ENCODE data around the gene IFNK. TPM values are rescaled to one million over a fixed set of nuclear protein-coding genes. Genes with fewer than 3 reads are reported as not detected.

The IFNK gene
- polyA plus RNA-seq, 1 of the 3 experiments (the other 2 are of a cell fraction) = not detected

DNA sequence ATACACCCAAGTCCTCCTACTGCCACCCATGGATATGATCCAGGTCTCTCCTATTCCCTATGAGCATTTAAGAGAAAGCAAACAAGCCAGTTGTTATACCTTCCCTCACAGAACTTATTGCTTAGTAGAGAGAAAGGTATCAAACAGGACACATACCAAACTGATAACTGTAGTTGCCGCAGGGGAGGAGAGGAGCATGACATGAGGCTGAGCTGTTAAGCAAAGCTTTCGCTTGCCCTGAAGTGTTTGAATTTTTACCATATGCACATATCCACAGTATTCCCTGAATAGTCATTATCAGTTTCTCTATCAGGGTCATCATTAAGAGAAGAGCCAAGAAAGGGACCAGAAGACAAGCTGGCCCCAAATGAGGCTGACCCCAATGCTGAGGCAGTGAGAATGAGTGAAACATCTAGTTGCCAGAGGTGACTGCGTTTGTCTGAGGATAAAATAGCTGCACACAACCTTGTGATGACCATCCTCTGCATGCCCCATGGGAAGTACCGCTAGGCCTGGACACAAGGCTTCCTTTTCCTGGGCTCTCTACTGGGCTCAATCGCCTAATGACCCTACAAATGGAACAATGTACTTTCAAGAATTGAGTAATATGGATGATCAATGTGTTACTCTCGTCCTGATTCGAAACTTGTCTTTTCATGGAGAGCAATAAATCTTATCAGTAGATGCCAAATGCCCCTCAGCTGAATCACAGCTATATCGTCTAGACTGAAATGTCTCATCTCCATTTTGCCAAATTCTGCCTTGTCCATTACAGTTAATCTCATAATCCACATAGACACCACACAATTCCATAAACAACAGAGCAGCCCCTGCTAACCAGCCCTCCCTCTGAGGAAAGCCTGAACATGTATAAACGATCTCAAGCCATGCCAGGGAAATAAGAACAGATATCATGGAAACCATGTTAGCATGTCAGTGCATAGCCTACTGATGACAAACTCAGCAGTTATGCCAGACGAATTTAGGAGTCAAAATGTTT is 4.3 kb upstream of the IFNK start:
- POLR2A ChIA-PET = no interaction called here
- peaks cover 0 to 2% of the 10 kb centered on the region in 2 experiments; a peak in 1 of 4 replicates for H3K4me1 ChIP-seq (ENCODE audit: control insufficient read depth in 1 of 2, insufficient read depth in 2 of 2, low read depth in 1 of 2, low read length in 1 of 2)
- peak overlapping the region; percentile 19 for H3K4me2 ChIP-seq
- no peaks in the 10 kb centered on the region for H3K9me3 ChIP-seq
- DNase-seq = no peak
- no peaks in the 10 kb centered on the region for H3K36me3 ChIP-seq (replicated peaks in 1 of 2; ENCODE audit: control insufficient read depth in 1 of 2, insufficient read depth in 2 of 2, low read length in 1 of 2)
- CTCF ChIA-PET = interaction anchor here (2.1 kb wide), 1 partner anchor 10 kb away, joined by 11 read pairs; the partner anchor contains the start of gene MOB3B
- H2AFZ ChIP-seq (ENCODE audit: low read depth) = no peak overlapping the region
- peak overlapping the region in 1 of 2 experiments; percentile 69; a peak in 2 of 4 replicates for H3K27ac ChIP-seq (ENCODE audit: low read depth in 2 of 2, low read length in 1 of 2)
- WGBS (ENCODE audit: low lambda C conversion rate) = 20% methylated on average over 10 of the region's 10 CpGs
- no peaks in the 10 kb centered on the region for H3K27me3 ChIP-seq (ENCODE audit: insufficient read depth)
- H4K20me1 ChIP-seq (ENCODE audit: insufficient read depth) = no peaks in the 10 kb centered on the region
- peak overlapping the region; percentile 29; the same call in 1 of the 2 replicates for H3K9ac ChIP-seq
- no peak overlapping the region for H3K4me3 ChIP-seq (ENCODE audit: low read depth in 2 of 2, low read length in 1 of 2)
- no peaks in the 10 kb centered on the region for H3K9me2 ChIP-seq
- TF ChIP-seq FOXJ3 (CRISPR knock-in tag; IDR thresholded peaks at IDR 0.05) = no peak
- peak; percentile 48; the same call in 1 of the 2 replicates for TF ChIP-seq FOSL2 (IDR thresholded peaks at IDR 0.05; ENCODE audit: borderline replicate concordance, low read depth)
- TF ChIP-seq, protein P1, sequence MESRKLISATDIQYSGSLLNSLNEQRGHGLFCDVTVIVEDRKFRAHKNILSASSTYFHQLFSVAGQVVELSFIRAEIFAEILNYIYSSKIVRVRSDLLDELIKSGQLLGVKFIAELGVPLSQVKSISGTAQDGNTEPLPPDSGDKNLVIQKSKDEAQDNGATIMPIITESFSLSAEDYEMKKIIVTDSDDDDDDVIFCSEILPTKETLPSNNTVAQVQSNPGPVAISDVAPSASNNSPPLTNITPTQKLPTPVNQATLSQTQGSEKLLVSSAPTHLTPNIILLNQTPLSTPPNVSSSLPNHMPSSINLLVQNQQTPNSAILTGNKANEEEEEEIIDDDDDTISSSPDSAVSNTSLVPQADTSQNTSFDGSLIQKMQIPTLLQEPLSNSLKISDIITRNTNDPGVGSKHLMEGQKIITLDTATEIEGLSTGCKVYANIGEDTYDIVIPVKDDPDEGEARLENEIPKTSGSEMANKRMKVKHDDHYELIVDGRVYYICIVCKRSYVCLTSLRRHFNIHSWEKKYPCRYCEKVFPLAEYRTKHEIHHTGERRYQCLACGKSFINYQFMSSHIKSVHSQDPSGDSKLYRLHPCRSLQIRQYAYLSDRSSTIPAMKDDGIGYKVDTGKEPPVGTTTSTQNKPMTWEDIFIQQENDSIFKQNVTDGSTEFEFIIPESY (IDR thresholded peaks at IDR 0.05; ENCODE audit: borderline replicate concordance, low read depth) = no peak
- peak in 1 of 2 experiments; percentile 40; a peak in 1 of 4 replicates for TF ChIP-seq EP300 (IDR thresholded peaks at IDR 0.05; ENCODE audit: borderline replicate concordance in 1 of 2, low read depth in 1 of 2, low read length in 1 of 2)
- no peak for TF ChIP-seq CHD2 (IDR thresholded peaks at IDR 0.05; ENCODE audit: low read length, partially characterized antibody)
- TF ChIP-seq PBX3 (IDR thresholded peaks at IDR 0.05) = peak; percentile 74
- peak; percentile 39 for TF ChIP-seq JUND (IDR thresholded peaks at IDR 0.05)
- TF ChIP-seq TEAD4 (IDR thresholded peaks at IDR 0.05; ENCODE audit: borderline replicate concordance, insufficient read depth) = peak; percentile 38; the same call in 1 of the 2 replicates
- peak; percentile 4; the same call in 1 of the 2 replicates for TF ChIP-seq TCF12 (IDR thresholded peaks at IDR 0.05)
- peaks cover 8% of the 10 kb centered on the region for H3F3A ChIP-seq (replicated peaks; ENCODE audit: insufficient read depth)
- peaks cover 5% of the 10 kb centered on the region; the same call in 1 of the 2 replicates for H3K79me2 ChIP-seq (ENCODE audit: insufficient read depth)

- no peaks in the 10 kb centered on the region for H3K9me2 ChIP-seq
- POLR2A ChIA-PET = no interaction called here
- no peak overlapping the region for H3K4me3 ChIP-seq (ENCODE audit: low read depth in 2 of 2, low read length in 1 of 2)
Measured at GRCh38 chr9:27520986-27521385, 3.1 kb upstream of the IFNK start.

More at GRCh38 chr9:27520986-27521385, 3.1 kb upstream of the IFNK start:
- Histone ChIP-seq H3K27ac (ENCODE audit: low read depth in 2 of 2, low read length in 1 of 2) (0 out of 4 replicates have a peak overlapping the region, but pooled peaks of 1 of the 2 experiments have one; percentile 69), H3K27me3 (ENCODE audit: insufficient read depth) (no peaks in the 10 kb centered on the region), H3F3A (replicated peaks; ENCODE audit: insufficient read depth) (peaks cover 10% of the 10 kb centered on the region), H3K36me3 (replicated peaks in 1 of 2; ENCODE audit: control insufficient read depth in 1 of 2, insufficient read depth in 2 of 2, low read length in 1 of 2) (no peaks in the 10 kb centered on the region), H3K9ac (no peak overlapping the region), H3K79me2 (ENCODE audit: insufficient read depth) (peaks cover 5% of the 10 kb centered on the region; the same call in 1 of the 2 replicates), H3K4me2 (no peak overlapping the region), H2AFZ (ENCODE audit: low read depth) (no peak overlapping the region), H3K4me1 (ENCODE audit: control insufficient read depth in 1 of 2, insufficient read depth in 2 of 2, low read depth in 1 of 2, low read length in 1 of 2) (peaks cover 0 to 2% of the 10 kb centered on the region in 2 experiments; a peak in 1 of 4 replicates), H4K20me1 (ENCODE audit: insufficient read depth) (no peaks in the 10 kb centered on the region), H3K9me3 (no peaks in the 10 kb centered on the region)
- CTCF ChIA-PET = interaction anchor here (2.1 kb wide), 1 partner anchor 9 kb away, joined by 11 read pairs; the partner anchor contains the start of gene MOB3B
- no peak for DNase-seq
- WGBS (ENCODE audit: low lambda C conversion rate) = 87% methylated on average over 4 of the region's 4 CpGs
- TF ChIP-seq JUND (IDR thresholded peaks at IDR 0.05) (no peak), REST (IDR thresholded peaks at IDR 0.05; ENCODE audit: low read depth, low read length) (peak; percentile 75)
- TF ChIP-seq, protein P2, sequence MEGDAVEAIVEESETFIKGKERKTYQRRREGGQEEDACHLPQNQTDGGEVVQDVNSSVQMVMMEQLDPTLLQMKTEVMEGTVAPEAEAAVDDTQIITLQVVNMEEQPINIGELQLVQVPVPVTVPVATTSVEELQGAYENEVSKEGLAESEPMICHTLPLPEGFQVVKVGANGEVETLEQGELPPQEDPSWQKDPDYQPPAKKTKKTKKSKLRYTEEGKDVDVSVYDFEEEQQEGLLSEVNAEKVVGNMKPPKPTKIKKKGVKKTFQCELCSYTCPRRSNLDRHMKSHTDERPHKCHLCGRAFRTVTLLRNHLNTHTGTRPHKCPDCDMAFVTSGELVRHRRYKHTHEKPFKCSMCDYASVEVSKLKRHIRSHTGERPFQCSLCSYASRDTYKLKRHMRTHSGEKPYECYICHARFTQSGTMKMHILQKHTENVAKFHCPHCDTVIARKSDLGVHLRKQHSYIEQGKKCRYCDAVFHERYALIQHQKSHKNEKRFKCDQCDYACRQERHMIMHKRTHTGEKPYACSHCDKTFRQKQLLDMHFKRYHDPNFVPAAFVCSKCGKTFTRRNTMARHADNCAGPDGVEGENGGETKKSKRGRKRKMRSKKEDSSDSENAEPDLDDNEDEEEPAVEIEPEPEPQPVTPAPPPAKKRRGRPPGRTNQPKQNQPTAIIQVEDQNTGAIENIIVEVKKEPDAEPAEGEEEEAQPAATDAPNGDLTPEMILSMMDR (IDR thresholded peaks at IDR 0.05) = no peak
